DOHH2 (cell line): ENCODE results near the gene CT55.
"Not testable (repeated sequence)": the region's sequence is repeated elsewhere in the genome, so short reads cannot be mapped to it uniquely, and the experiment has no call there.

Source experiments
- EZH2phosphoT487 ChIP-seq: fragments of 200-600 bp; sonication (generic); IDR thresholded peaks from 2 replicates; pipeline ENCODE4 v1.6.1; 2017; ENCODE audit warnings: borderline replicate concordance, mild to moderate bottlenecking, antibody characterized with exemption, low read length, moderate library complexity, mixed read lengths
- TF ChIP-seq, protein P1 (sequence below): fragments of 200-600 bp; sonication (generic); IDR thresholded peaks from one replicate; pipeline ENCODE4 v1.5.1; 2014; ENCODE audit warnings: antibody characterized with exemption, mild to moderate bottlenecking, low read depth, low read length; ENCODE audit not compliant: poor library complexity, severe bottlenecking

DNA sequence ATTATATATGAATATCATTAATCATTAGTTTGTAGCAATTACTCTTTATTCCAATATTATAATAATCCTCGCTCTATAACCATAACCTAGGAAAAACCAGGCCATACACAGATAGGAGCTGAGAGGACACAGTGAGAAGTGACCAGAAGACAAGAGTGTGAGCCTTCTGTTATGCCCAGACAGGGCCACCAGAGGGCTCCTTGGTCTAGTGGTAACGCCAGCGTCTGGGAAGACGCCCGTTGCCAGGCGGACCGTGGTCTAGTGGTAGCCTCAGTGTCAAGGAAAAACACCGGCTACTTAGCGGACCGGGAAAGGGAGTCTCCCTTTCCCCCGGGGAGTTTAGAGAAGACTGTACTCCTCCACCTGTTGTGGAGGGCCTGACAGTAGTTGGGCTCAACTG lies 35.2 kb upstream of the CT55 start:
- TF ChIP-seq, protein P1, sequence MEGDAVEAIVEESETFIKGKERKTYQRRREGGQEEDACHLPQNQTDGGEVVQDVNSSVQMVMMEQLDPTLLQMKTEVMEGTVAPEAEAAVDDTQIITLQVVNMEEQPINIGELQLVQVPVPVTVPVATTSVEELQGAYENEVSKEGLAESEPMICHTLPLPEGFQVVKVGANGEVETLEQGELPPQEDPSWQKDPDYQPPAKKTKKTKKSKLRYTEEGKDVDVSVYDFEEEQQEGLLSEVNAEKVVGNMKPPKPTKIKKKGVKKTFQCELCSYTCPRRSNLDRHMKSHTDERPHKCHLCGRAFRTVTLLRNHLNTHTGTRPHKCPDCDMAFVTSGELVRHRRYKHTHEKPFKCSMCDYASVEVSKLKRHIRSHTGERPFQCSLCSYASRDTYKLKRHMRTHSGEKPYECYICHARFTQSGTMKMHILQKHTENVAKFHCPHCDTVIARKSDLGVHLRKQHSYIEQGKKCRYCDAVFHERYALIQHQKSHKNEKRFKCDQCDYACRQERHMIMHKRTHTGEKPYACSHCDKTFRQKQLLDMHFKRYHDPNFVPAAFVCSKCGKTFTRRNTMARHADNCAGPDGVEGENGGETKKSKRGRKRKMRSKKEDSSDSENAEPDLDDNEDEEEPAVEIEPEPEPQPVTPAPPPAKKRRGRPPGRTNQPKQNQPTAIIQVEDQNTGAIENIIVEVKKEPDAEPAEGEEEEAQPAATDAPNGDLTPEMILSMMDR = not testable (repeated sequence)
- TF ChIP-seq EZH2phosphoT487 = not testable (repeated sequence)
